ENCODE data around the gene LIME1.

The LIME1 gene

DNA sequence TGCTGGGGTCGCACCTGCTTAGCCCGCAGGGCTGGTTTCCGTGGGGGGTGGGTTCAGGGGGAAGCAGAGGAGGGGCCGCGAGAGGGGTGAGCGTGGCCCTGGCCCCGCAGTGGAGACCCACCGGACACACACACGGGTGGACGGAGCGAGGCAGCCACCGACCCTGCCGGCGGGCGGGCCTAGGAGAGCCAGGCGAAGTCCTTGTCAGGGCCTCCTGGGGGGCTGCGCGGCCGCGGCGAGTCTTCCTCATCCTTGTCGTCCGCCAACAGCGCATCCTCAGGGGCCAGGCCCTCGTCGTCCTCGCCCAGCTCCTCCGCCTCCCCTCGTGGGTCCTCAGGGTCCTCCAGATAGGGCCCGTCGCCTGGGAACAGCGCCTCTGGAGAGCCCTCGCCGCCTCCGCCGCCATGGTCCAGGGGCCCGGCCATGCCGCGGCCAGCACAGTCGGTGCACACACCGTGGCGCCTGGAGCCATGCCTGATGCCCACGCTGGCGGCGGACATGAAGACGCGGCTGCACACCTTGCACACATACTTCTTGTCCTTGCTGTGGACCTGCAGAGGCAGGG, 10.4 kb downstream of the LIME1 start:
- TF ChIP-seq, protein P1, sequence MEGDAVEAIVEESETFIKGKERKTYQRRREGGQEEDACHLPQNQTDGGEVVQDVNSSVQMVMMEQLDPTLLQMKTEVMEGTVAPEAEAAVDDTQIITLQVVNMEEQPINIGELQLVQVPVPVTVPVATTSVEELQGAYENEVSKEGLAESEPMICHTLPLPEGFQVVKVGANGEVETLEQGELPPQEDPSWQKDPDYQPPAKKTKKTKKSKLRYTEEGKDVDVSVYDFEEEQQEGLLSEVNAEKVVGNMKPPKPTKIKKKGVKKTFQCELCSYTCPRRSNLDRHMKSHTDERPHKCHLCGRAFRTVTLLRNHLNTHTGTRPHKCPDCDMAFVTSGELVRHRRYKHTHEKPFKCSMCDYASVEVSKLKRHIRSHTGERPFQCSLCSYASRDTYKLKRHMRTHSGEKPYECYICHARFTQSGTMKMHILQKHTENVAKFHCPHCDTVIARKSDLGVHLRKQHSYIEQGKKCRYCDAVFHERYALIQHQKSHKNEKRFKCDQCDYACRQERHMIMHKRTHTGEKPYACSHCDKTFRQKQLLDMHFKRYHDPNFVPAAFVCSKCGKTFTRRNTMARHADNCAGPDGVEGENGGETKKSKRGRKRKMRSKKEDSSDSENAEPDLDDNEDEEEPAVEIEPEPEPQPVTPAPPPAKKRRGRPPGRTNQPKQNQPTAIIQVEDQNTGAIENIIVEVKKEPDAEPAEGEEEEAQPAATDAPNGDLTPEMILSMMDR (IDR thresholded peaks at IDR 0.05; ENCODE audit: insufficient read depth, low read depth, low read length, missing control alignments), result no peak
- H3K4me3 ChIP-seq (ENCODE audit: low read length), result no peak overlapping the region
- no peak for DNase-seq (ENCODE audit: low read depth)

GRCh38 chr20:63747622-63748069, 11.2 kb downstream of the LIME1 start:
- TF ChIP-seq, protein P1 (IDR thresholded peaks at IDR 0.05; ENCODE audit: insufficient read depth, low read depth, low read length, missing control alignments), result no peak
- H3K4me3 ChIP-seq (ENCODE audit: low read length), result no peak overlapping the region
- DNase-seq (ENCODE audit: low read depth), result no peak

DNA sequence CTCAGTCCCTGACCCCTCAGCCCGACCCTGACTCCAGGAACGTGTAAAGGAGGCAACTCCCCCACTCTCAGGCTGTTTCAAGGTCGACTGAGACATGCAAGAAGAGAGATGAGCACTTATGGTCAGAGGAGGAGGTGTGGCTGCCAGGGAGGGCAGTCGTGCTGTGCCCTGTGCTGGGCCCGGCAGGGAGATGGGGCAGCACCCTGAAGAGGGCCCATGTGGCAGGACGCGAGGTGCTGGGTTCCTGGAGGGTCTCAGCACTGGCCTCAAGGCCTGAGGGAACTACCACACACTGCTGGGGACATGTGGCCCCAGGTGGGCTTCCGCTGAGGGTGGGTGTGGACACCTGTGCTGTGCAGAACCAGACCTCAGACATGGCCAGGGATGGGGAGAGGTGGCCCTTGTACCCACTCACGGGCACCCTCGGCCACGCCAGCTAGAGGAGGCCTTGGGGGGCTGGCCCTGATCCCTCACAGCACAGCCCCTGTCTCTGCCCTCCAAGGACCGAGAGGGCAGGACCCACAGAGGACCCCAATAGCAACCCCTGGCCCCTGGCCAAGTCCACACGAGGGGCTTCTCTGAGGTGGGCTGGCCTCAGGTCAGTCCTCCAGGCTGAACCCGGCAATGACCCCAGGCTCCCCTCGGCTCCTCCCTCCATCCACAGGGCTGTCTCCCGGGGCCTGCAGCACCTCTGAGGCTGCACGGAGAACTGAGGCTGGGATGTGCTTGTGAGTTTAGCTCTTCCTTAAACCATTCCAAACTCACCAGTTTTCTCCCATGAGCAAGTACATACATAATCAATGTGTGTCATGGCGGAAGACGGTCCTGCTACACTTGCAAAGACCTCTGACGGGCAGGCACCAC, 11.8 kb downstream of the LIME1 start:
- TF ChIP-seq, protein P1 (IDR thresholded peaks at IDR 0.05; ENCODE audit: insufficient read depth, low read depth, low read length, missing control alignments), result no peak
- no peak overlapping the region for H3K4me3 ChIP-seq (ENCODE audit: low read length)
- DNase-seq (ENCODE audit: low read depth), result no peak

GRCh38 chr20:63748934-63749270, 12.4 kb downstream of the LIME1 start:
- no peak for DNase-seq (ENCODE audit: low read depth)
- TF ChIP-seq, protein P1 (IDR thresholded peaks at IDR 0.05; ENCODE audit: insufficient read depth, low read depth, low read length, missing control alignments), result no peak

GRCh38 chr20:63749597-63750508, 13.4 kb downstream of the LIME1 start:
- TF ChIP-seq, protein P1 (IDR thresholded peaks at IDR 0.05; ENCODE audit: insufficient read depth, low read depth, low read length, missing control alignments), result no peak
- H3K4me3 ChIP-seq (ENCODE audit: low read length), result no peak overlapping the region
- no peak for DNase-seq (ENCODE audit: low read depth)

More at GRCh38 chr20:63748934-63749270, 12.4 kb downstream of the LIME1 start:
- H3K4me3 ChIP-seq (ENCODE audit: low read length), result no peak overlapping the region

DNA sequence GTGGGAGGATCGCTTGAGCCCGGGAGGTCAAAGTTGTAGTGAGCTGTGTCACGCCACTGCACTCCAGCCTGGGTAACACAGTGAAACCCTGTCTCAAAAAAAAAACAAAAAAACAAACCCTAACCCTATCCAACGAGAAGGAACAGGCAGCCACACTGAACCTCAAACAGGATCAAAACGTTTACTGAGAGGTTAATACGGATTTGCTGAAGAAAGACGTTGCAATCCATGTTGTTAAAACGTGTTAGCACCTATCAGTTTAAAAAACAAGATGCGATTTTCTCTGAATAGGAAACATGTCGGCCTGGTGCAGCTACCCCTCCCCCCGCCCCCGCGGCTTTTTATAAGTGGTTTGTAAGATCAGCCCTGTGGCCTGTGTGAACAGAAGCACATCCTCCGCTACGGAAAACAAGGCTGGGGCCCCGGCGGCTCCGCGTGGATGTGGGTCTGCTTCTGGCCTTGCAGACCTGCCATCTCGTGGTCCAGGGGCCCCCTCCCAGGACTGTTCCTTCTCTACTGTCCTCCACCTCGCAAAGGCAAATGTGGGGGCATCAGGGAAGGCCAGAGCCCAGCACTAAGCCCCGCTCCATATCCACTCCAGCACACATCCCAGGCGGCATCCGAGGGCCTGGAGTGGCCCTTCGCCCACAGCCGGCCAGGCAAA, 14.5 kb downstream of the LIME1 start:
- H3K4me3 ChIP-seq (ENCODE audit: low read length), result no peak overlapping the region
- TF ChIP-seq, protein P1 (IDR thresholded peaks at IDR 0.05; ENCODE audit: insufficient read depth, low read depth, low read length, missing control alignments), result no peak
- no peak for DNase-seq (ENCODE audit: low read depth)

All from epithelial cell of esophagus (primary cell).